ENCODE results near the gene BHLHE40.
A peak's percentile ranks its signal among the peaks of the same experiment; 100 is the strongest.

BHLHE40 gene

DNA sequence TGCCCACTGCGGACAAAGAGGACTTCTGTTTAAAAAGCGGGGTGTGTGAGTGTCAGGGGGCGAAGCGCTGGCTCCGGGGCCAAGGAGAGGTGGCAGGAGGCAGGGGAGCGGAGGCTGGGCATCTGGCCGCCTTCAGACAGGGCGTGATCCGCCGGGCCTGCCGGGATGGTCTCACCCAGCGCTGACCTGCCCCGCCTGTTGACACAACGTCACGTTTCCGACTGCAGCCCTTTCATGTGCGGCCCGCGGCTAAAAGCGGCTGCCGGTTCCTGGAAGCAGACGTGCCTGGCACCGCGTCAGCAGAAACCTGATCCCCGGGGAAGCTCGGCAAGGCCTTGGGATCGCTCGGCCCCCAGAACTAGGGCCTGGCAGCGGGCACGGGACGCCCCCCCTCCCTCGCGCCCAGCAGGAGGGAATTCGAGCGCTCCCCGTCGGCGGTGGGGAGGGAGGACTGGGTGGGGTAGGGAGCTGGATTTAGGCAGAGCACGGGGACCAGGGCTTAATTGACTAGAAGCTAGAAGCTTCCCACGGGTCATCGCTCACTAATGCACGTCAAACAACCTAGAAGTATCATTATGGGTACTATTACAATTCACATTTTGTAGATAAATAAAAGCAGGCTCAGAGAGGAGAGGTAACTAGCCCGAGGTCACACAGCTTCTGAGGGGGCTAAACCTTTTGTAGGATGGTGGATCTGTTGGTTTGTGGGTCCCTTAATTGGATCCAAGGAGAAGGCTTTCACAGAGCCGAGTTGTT is 7.7 kb downstream of the BHLHE40 start:
- H3K14ac ChIP-seq (ENCODE audit: low read length in 2 of 2): no peak overlapping the region
- no peaks in the 10 kb centered on the region for H3K79me1 ChIP-seq (replicated peaks; ENCODE audit: low read length, poor library complexity, severe bottlenecking)
- no peak overlapping the region for H3K23ac ChIP-seq (ENCODE audit: low read length in 2 of 2)
- H2AFZ ChIP-seq (ENCODE audit: low read depth, low read length): peak overlapping the region; percentile 30
- H2BK5ac ChIP-seq (ENCODE audit: low read depth, low read length, poor library complexity, severe bottlenecking): peak overlapping the region; percentile 85
- peak overlapping the region; percentile 66 for H2BK15ac ChIP-seq (ENCODE audit: low read depth, poor library complexity, severe bottlenecking)
- peaks cover 20 to 24% of the 10 kb centered on the region in 2 experiments for H3K36me3 ChIP-seq (ENCODE audit: control insufficient read depth in 1 of 2, insufficient read depth in 2 of 2, low read depth in 1 of 2, low read length in 2 of 2)
- H4K91ac ChIP-seq (ENCODE audit: low read length): peak overlapping the region; percentile 61
- H3K4ac ChIP-seq (ENCODE audit: low read depth in 1 of 2, low read length in 2 of 2): peak overlapping the region; percentile 73 to 74
- H3K9ac ChIP-seq (ENCODE audit: low read length): peak overlapping the region; percentile 96
- H2AK5ac ChIP-seq (ENCODE audit: low read length, severe bottlenecking): peak overlapping the region; percentile 49
- H3K18ac ChIP-seq (ENCODE audit: low read depth in 1 of 2, low read length in 2 of 2): peak overlapping the region; percentile 83 to 88
- peak overlapping the region; percentile 64 for H2BK120ac ChIP-seq (ENCODE audit: low read depth, low read length)
- DNase-seq: peak; percentile 99
- H3K9me3 ChIP-seq (ENCODE audit: control insufficient read depth, low read length): no peaks in the 10 kb centered on the region
- H4K8ac ChIP-seq (ENCODE audit: low read length): peak overlapping the region; percentile 76
- peak overlapping the region; percentile 92 for H2BK12ac ChIP-seq (ENCODE audit: low read length in 2 of 2)
- 3% methylated on average over 38 of the region's 44 CpGs for WGBS
- no peaks in the 10 kb centered on the region for H3K27me3 ChIP-seq (ENCODE audit: control insufficient read depth in 1 of 2, insufficient read depth in 1 of 2, low read length in 2 of 2)
- H3K4me2 ChIP-seq (ENCODE audit: low read length, poor library complexity, severe bottlenecking): peak overlapping the region; percentile 61
- peak overlapping the region; percentile 48 to 69 for H3K4me3 ChIP-seq (ENCODE audit: insufficient read depth in 1 of 2, low read depth in 1 of 2, low read length in 2 of 2)
- peaks cover 34% of the 10 kb centered on the region for H3K4me1 ChIP-seq (ENCODE audit: control insufficient read depth, insufficient read depth, low read depth, low read length)
- peak overlapping the region; percentile 82 for H3K27ac ChIP-seq (ENCODE audit: low read length, poor library complexity, severe bottlenecking)

DNA sequence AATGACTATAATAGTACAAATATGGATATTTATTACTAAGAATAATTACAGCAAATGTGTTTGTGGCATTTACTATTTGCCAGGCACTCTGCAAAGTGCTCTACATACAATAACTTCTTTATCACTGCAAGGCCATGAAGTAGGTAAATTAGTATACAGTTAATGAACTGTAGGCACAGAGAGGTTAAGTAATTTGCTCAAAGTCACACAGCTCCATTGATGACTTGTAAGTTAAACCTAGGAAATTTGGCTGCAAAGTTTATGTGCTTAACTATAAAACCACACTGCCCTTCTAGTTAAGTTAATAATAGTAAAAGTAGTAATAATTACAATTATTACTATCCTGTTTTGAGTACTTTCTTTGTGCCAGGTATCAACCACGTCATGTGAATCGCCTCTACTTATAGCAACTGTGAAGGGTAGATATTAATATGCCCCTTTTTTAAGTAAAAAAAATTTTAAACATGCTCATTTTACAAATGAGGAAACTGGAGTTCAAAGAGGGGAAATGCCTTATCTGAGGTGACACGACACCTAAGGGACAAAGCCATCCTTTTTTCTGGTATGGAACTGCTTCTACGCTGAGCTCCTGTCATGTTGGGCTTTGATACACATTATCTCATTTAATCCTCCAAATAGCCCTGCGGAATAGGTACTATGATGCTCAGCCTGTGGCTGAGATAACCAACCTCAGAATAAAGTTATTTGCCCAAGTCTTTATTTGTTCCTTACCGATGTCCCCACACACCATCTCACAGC is 8.5 kb downstream of the BHLHE40 start:
- Histone ChIP-seq H3K4ac (ENCODE audit: low read depth in 1 of 2, low read length in 2 of 2) (peak overlapping the region in 1 of 2 experiments; percentile 33), H3K4me3 (ENCODE audit: insufficient read depth in 1 of 2, low read depth in 1 of 2, low read length in 2 of 2) (peak overlapping the region in 1 of 2 experiments; percentile 69)
- 93% methylated on average over 4 of the region's 6 CpGs for WGBS

GRCh38 chr3:4988983-4989834 is 10.0 kb downstream of the BHLHE40 start:
- Histone ChIP-seq H2AFZ (ENCODE audit: low read depth, low read length) (peak overlapping the region; percentile 32), H3K79me1 (replicated peaks; ENCODE audit: low read length, poor library complexity, severe bottlenecking) (no peaks in the 10 kb centered on the region), H3K14ac (ENCODE audit: low read length in 2 of 2) (peak overlapping the region in 1 of 2 experiments; percentile 92), H3K27ac (ENCODE audit: low read length, poor library complexity, severe bottlenecking) (no peak overlapping the region), H3K18ac (ENCODE audit: low read depth in 1 of 2, low read length in 2 of 2) (peak overlapping the region in 1 of 2 experiments; percentile 85), H3K36me3 (ENCODE audit: control insufficient read depth in 1 of 2, insufficient read depth in 2 of 2, low read depth in 1 of 2, low read length in 2 of 2) (peaks cover 3 to 4% of the 10 kb centered on the region in 2 experiments), H3K4ac (ENCODE audit: low read depth in 1 of 2, low read length in 2 of 2) (peak overlapping the region in 1 of 2 experiments; percentile 26), H4K8ac (ENCODE audit: low read length) (peak overlapping the region; percentile 27), H3K4me3 (ENCODE audit: insufficient read depth in 1 of 2, low read depth in 1 of 2, low read length in 2 of 2) (no peak overlapping the region), H4K91ac (ENCODE audit: low read length) (no peak overlapping the region), H2BK15ac (ENCODE audit: low read depth, poor library complexity, severe bottlenecking) (no peak overlapping the region), H3K9ac (ENCODE audit: low read length) (peak overlapping the region; percentile 43), H3K4me1 (ENCODE audit: control insufficient read depth, insufficient read depth, low read depth, low read length) (peaks cover 19% of the 10 kb centered on the region), H3K9me3 (ENCODE audit: control insufficient read depth, low read length) (no peaks in the 10 kb centered on the region), H3K27me3 (ENCODE audit: control insufficient read depth in 1 of 2, insufficient read depth in 1 of 2, low read length in 2 of 2) (no peaks in the 10 kb centered on the region), H3K4me2 (ENCODE audit: low read length, poor library complexity, severe bottlenecking) (no peak overlapping the region), H2BK12ac (ENCODE audit: low read length in 2 of 2) (peak overlapping the region in 1 of 2 experiments; percentile 89), H2BK5ac (ENCODE audit: low read depth, low read length, poor library complexity, severe bottlenecking) (no peak overlapping the region), H2AK5ac (ENCODE audit: low read length, severe bottlenecking) (peak overlapping the region; percentile 80), H3K23ac (ENCODE audit: low read length in 2 of 2) (peak overlapping the region in 1 of 2 experiments; percentile 42), H2BK120ac (ENCODE audit: low read depth, low read length) (no peak overlapping the region)
- 79% methylated on average over 13 of the region's 13 CpGs for whole genome bisulfite sequencing
- peak; percentile 75 for DNase-seq

More for the DNA sequence above, 8.5 kb downstream of the BHLHE40 start:
- Histone ChIP-seq H2AFZ (ENCODE audit: low read depth, low read length) (no peak overlapping the region), H3K18ac (ENCODE audit: low read depth in 1 of 2, low read length in 2 of 2) (no peak overlapping the region), H2BK12ac (ENCODE audit: low read length in 2 of 2) (no peak overlapping the region), H3K36me3 (ENCODE audit: control insufficient read depth in 1 of 2, insufficient read depth in 2 of 2, low read depth in 1 of 2, low read length in 2 of 2) (peaks cover 17 to 18% of the 10 kb centered on the region in 2 experiments), H2BK5ac (ENCODE audit: low read depth, low read length, poor library complexity, severe bottlenecking) (no peak overlapping the region), H3K9ac (ENCODE audit: low read length) (peak overlapping the region; percentile 96), H3K14ac (ENCODE audit: low read length in 2 of 2) (no peak overlapping the region), H3K9me3 (ENCODE audit: control insufficient read depth, low read length) (no peaks in the 10 kb centered on the region), H3K27ac (ENCODE audit: low read length, poor library complexity, severe bottlenecking) (no peak overlapping the region), H2BK120ac (ENCODE audit: low read depth, low read length) (no peak overlapping the region), H3K4me1 (ENCODE audit: control insufficient read depth, insufficient read depth, low read depth, low read length) (peaks cover 33% of the 10 kb centered on the region), H3K79me1 (replicated peaks; ENCODE audit: low read length, poor library complexity, severe bottlenecking) (no peaks in the 10 kb centered on the region), H2AK5ac (ENCODE audit: low read length, severe bottlenecking) (peak overlapping the region; percentile 65), H4K91ac (ENCODE audit: low read length) (no peak overlapping the region), H2BK15ac (ENCODE audit: low read depth, poor library complexity, severe bottlenecking) (no peak overlapping the region), H4K8ac (ENCODE audit: low read length) (no peak overlapping the region), H3K4me2 (ENCODE audit: low read length, poor library complexity, severe bottlenecking) (no peak overlapping the region), H3K27me3 (ENCODE audit: control insufficient read depth in 1 of 2, insufficient read depth in 1 of 2, low read length in 2 of 2) (no peaks in the 10 kb centered on the region), H3K23ac (ENCODE audit: low read length in 2 of 2) (no peak overlapping the region)
- DNase-seq: no peak

Data from mesenchymal stem cell (in vitro differentiated cells and primary cell).